K562 (cell line): ENCODE results near the gene NUP62. TPM values are rescaled to one million over a fixed set of nuclear protein-coding genes. Genes with fewer than 3 reads are reported as not detected.

Experiments
- BRD9 ChIP-seq: fragments of 450-650 bp; IDR thresholded peaks from 2 replicates; pipeline ENCODE4 v1.6.1; 2018; ENCODE audit warnings: low read depth; ENCODE audit not compliant: partially characterized antibody
- C11orf30 ChIP-seq: fragments of 450-650 bp; IDR thresholded peaks from 2 replicates; pipeline ENCODE4 v1.6.1; 2016; ENCODE audit warnings: low read depth, mild to moderate bottlenecking
- CC2D1A ChIP-seq: fragments of 450-650 bp; IDR thresholded peaks from 2 replicates; pipeline ENCODE4 v1.6.1; 2017; ENCODE audit warnings: mild to moderate bottlenecking
- CXXC5 ChIP-seq: fragments of 250-450 bp; sonication (Bioruptor Pico); IDR thresholded peaks from 2 replicates; pipeline ENCODE4 v1.8.0; 2022; ENCODE audit warnings: inconsistent platforms, mild to moderate bottlenecking, moderate library complexity
- FOS ChIP-seq: IDR thresholded peaks from 3 replicates; pipeline ENCODE4 v1.6.1; 2011; ENCODE audit not compliant: insufficient read length; ENCODE audit errors: extremely low read depth
- LCOR ChIP-seq: sonication (generic); formaldehyde crosslinking; IDR thresholded peaks from 2 replicates; pipeline ENCODE4 v1.8.0; 2022; ENCODE audit warnings: mild to moderate bottlenecking, missing genetic modification reagents
- MAFK ChIP-seq: IDR thresholded peaks from 2 replicates; pipeline ENCODE4 v1.6.1; 2011; ENCODE audit warnings: low read length, improper control_type of control experiment
- MCM7 ChIP-seq, 2 experiments: fragments of 450-650 bp; IDR thresholded peaks; 2 replicates each; pipeline ENCODE4 v1.6.1; 2016 to 2018
- PBX2 ChIP-seq, 2 experiments: IDR thresholded peaks in 1 of 2; conservative IDR thresholded peaks in 1 of 2; 2 replicates each; pipeline ENCODE4 v1.6.1; 2016; ENCODE audit warnings: low read depth in 2 of 2, mild to moderate bottlenecking in 1 of 2, missing compliant biosample characterization in 1 of 2, missing genetic modification characterization in 1 of 2, moderate library complexity in 1 of 2
- PHB2 ChIP-seq: fragments of 450-650 bp; IDR thresholded peaks from 2 replicates; pipeline ENCODE4 v1.6.1; 2017; ENCODE audit warnings: low read depth
- RBBP5 ChIP-seq: fragments of 200-600 bp; sonication (generic); IDR thresholded peaks from 2 replicates; pipeline ENCODE4 v1.6.1; 2012; ENCODE audit warnings: borderline replicate concordance, mild to moderate bottlenecking, low read length, control low read depth, inconsistent platforms; ENCODE audit not compliant: insufficient read depth, poor library complexity, severe bottlenecking
- SIN3A ChIP-seq, 2 experiments: fragments of 150-350 bp in 1 of 2; IDR thresholded peaks; 2 replicates each; pipeline ENCODE4 v1.6.1; 2011 to 2016; ENCODE audit warnings: borderline replicate concordance in 2 of 2, low read depth in 2 of 2, low read length in 2 of 2, mild to moderate bottlenecking in 2 of 2, moderate library complexity in 2 of 2; ENCODE audit not compliant: control insufficient read depth in 1 of 2
- SOX6 ChIP-seq: fragments of 450-650 bp; IDR thresholded peaks from 2 replicates; pipeline ENCODE4 v1.6.1; 2014; ENCODE audit warnings: mild to moderate bottlenecking
- THAP7 ChIP-seq: fragments of 250-450 bp; sonication (Bioruptor Pico); IDR thresholded peaks from 2 replicates; pipeline ENCODE4 v1.5.0; 2021
- TRIM28 ChIP-seq: fragments of 450-650 bp; IDR thresholded peaks from 2 replicates; pipeline ENCODE4 v1.6.1; 2017
- YBX1 ChIP-seq: fragments of 450-650 bp; IDR thresholded peaks from 2 replicates; pipeline ENCODE4 v1.7.1; 2016; ENCODE audit warnings: mild to moderate bottlenecking
- ZNF589 ChIP-seq: fragments of 200-800 bp; sonication (Bioruptor generic); IDR thresholded peaks from 2 replicates; pipeline ENCODE4 v1.6.1; 2016; ENCODE audit warnings: low read depth, missing genetic modification characterization, missing compliant biosample characterization
- polyA plus RNA-seq, 8 experiments: library from polyadenylated mRNA; depleted of rRNA in 4 of 8; stranded (reverse) in 5 of 8; unstranded in 3 of 8; fragments of >200 nt; fragmentation: Nextera tagmentation in 2 of 8; fragmentation: Illumina TruSeq in 1 of 8; extraction: Ambion mirVana in 2 of 8; extraction: Trizol in 1 of 8; gene quantifications; 2 replicates each; pipeline versions ENCODE4 v1.2.1 to v1.2.3, GENCODE V29; 2011 to 2014; ENCODE audit warnings: inconsistent platforms in 1 of 8, missing spikeins in 1 of 8
- total RNA-seq, 7 experiments: library from RNA; depleted of rRNA in 6 of 7; stranded (reverse); fragments of >200 nt in 6 of 7; fragmentation: Illumina TruSeq in 2 of 7; extraction: Trizol in 2 of 7; gene quantifications; 2 replicates each; pipeline versions ENCODE4 v1.2.1 to v1.2.3, GENCODE V29; 2011 to 2021; ENCODE audit warnings: low replicate concordance in 1 of 7
- TF ChIP-seq, protein P1 (sequence below): sonication (generic); formaldehyde crosslinking; IDR thresholded peaks from 2 replicates; pipeline ENCODE4 v1.8.0; 2022; ENCODE audit warnings: mild to moderate bottlenecking, missing genetic modification reagents

Gene NUP62
- total and polyA plus RNA-seq, 9 of the 15 experiments (the other 6 are each of a cell fraction or from before 2014, with no cell fraction given), result 16.9 to 109 (median 66.0) TPM

GRCh38 chr19:49924004-49924880 is 5.1 kb downstream of the NUP62 start (continued):
- TF ChIP-seq PBX2 (CRISPR knock-in tag; IDR thresholded peaks at IDR 0.05; ENCODE audit: low read depth), result no peak
- 0 out of 2 replicates have a peak, but pooled peaks have one; percentile 5 for TF ChIP-seq PBX2 (tag; conservative IDR thresholded peaks at IDR 0.05; ENCODE audit: low read depth)
- peak; percentile 91 for TF ChIP-seq CXXC5
- no peak for TF ChIP-seq SIN3A (IDR thresholded peaks at IDR 0.05; ENCODE audit: borderline replicate concordance in 2 of 2, control insufficient read depth in 1 of 2, low read depth in 2 of 2, low read length in 2 of 2)
- TF ChIP-seq RBBP5, result no peak
- no peak for TF ChIP-seq TRIM28
- TF ChIP-seq FOS, result no peak
- no peak for TF ChIP-seq MAFK
- peak; percentile 90 for TF ChIP-seq BRD9
- TF ChIP-seq YBX1, result no peak
- TF ChIP-seq, protein P1, sequence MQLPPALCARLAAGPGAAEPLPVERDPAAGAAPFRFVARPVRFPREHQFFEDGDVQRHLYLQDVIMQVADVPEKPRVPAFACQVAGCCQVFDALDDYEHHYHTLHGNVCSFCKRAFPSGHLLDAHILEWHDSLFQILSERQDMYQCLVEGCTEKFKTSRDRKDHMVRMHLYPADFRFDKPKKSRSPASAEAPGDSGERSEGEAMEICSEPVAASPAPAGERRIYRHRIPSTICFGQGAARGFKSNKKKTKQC, result no peak
- no peak for TF ChIP-seq LCOR (CRISPR knock-in tag)
- TF ChIP-seq PHB2, result no peak
- no peak for TF ChIP-seq MCM7 (IDR thresholded peaks at IDR 0.05)
- TF ChIP-seq ZNF589 (CRISPR knock-in tag), result peak; percentile 91
- TF ChIP-seq C11orf30, result no peak
- peak; percentile 73 for TF ChIP-seq THAP7 (CRISPR knock-in tag)
- no peak; the same call in 1 of the 2 replicates for TF ChIP-seq SOX6
- TF ChIP-seq CC2D1A, result no peak
